HG02571 (cell line): Measurements from ENCODE around the gene ABCF2.

Source experiments
- ATAC-seq: cut with Tn5 transposase; IDR thresholded peaks from one replicate; pipeline ENCODE4 v1.9.1; 2021; ENCODE audit warnings: mild to moderate bottlenecking, moderate library complexity; ENCODE audit not compliant: unreplicated experiment

The ABCF2 gene

DNA sequence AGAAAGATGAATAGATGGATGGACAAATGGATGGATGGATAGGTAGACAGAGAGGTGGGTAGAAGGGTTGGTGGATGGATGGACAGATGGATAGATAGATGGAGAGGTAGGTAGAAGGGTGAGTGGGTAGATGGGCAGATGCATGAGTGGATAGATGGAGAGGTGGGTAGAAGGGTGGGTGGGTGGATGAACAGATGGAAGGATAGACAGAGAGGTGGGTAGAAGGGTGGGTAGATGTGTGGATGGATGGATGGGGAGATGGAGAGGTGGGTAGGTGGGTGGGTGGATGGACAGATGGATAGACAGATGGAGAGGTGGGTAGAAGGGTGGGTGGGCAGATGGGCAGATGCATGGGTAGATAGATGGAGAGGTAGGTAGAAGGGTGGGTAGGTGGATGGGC, 29.1 kb downstream of the ABCF2 start:
- ATAC-seq, result no peak

DNA sequence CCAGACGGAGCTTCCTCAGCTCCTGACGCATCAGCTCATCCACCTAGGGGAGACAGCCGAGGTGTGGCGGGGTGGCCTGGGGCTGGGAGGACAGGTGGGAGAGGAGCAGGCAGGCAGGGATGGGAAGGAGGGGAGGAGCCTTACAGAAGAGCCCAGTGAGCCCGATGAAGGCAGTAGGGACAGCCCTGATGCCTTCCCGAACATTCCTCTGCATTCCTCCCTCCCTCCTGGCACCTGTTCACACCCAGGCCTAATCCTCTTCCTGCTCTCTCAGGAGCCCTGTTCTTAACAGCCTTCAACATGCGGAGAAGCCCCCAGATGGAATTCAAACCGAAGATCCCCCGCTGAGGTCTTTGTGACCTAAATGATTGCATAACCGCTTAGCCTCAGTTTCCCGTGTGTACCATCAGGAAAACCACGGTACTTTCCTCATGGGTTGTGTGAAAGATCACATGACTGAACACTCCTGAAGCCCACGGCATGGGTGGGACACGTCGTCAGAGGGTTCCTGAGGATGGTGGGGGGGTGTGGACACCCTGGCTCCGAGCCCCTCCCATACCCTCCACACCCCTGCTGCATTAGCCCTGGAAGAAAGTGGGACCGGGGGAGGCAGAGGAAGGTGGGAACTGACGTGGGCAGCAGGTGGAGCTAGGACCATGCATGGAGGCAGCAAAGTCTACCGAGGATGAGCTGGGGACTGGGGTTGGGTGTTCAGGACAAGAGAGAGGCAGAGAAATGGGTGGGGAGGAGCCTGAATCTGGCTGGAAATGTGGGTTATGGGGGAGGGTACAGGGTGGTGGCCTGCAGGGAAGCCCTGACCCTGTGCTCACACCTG, 31.2 kb downstream of the ABCF2 start:
- no peak for ATAC-seq

DNA sequence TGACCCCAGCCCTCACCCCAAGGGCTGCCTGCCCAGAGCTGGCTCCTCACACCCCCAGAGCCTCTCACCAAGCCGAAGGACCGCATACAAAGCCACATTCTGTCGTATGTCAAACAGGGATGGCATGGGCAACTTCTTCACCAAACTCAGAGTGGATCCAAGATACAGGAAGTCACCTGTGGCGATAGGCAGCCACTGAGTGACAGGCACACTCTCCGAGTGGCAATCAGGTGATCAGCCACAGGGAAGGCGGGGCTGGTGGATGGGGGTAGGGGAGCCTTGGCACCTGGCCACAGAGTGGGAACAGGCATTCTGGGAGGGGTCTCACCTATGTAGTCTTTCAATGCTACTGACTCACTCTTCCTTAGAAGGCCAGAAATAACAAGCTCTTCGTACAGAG, 32.8 kb downstream of the ABCF2 start:
- no peak for ATAC-seq

DNA sequence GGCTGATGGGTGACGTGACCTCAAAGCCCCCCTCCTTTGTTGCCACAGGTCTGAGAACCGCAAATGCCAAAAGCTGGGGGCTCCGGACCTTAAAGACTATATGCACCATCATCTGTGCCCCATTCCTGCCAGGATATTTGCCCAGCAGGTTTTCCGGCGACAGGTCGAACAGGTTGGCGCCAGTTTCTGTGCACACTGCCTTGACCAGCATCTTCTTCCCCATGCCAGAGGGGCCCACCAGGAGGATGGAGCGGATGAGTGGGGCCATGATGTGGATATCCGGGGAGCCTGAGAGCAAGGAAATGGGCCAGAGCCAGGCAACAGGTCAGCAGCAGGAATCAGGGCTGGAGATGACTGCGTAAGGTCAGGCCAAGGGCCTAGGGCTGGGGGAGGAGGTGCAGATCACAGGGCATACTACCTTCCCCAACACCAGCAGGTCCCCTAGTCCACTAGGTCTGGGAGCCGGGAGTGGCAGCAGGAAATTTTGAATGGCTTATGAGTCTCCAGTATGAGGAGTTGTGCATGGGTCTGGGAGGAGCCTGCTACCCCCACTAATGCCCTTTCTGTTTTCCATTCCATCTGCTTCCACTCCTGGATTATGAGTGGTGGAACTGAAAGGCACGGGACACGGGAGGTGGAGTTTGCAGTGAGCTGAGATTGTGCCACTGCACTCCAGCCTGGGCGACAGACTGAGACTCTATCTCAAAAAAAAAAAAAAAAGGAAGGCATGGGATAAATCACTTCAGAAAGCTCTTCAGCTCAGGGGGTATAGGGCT, 33.6 kb downstream of the ABCF2 start:
- ATAC-seq, result no peak

DNA sequence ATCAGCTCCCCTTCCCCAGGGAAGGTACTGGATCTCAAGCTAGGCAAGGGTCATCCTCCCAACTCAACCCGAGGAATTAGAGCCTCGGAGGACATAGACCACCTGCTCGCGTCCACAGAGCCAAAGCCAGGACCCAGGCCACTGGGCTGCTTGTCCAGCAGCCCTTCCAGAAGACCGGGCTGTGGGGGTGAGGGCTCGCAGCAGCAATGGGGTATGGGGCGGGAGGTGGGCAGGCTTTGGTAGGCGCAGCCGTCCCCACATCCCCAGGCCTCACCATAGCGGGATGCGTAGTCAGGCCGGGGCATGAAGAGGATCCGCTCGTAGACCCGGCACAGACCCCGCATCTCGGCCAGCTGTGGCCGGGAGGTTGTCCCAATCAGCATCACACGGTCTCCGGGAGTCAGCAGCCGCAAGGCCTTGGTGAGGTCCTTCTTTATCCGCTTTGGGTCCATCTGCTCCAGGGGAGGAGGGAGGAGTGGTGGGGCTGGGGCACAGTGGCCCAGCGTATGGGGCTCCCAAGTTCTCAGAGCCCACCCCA, 34.9 kb downstream of the ABCF2 start:
- ATAC-seq, result no peak

DNA sequence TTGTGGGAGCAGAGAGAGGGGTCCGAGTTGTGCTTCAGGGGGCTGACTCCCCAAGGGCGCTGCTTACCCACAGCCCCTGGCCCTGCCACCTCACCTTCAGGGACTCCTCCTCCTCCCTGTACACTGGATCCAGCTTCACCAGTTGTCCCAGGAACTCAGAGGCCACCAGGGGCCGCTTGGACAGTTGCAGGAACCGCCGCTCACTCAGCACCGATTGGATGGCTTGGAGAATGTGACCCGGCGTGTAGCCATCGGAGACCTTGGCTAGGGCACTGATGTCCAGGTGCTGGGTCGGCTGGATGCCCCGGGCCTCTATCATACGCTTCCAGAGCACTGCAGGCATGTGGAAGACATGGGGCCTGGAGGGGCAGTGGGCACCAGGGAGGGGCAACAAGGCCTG, 35.5 kb downstream of the ABCF2 start:
- no peak for ATAC-seq

DNA sequence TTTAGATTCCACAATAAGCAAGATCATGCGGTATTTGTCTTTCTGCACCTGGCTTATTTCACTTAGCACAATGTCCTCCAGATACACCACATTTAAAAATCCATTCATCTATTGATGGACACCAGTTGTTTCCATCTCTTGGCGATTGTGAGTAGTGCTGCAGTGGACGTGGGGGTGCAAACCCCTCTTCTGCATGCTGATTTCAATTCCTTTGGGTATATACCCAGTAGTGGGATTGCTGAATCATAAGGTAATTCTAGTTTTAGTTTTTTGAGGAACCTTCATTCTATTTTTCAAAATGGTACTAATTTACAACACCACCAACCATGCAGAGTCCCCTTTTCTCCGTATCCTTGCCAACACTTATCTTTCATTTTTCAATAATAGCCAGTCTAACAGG, 38.0 kb downstream of the ABCF2 start:
- ATAC-seq, result no peak

DNA sequence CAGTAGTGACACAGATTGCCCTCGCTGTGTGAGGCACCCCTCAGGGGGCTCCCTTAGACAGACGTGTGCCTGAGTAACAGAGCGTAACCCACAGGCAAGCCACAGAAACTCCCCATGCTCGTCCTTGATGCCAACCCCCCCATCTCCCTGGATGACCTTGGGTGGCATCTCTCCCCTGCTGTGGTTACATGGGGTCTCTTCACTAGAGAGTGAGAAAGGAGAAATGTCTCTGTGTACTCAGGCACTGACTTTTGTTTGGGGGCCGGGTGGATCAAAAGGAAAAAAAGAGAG, 38.8 kb downstream of the ABCF2 start:
- ATAC-seq, result no peak

DNA sequence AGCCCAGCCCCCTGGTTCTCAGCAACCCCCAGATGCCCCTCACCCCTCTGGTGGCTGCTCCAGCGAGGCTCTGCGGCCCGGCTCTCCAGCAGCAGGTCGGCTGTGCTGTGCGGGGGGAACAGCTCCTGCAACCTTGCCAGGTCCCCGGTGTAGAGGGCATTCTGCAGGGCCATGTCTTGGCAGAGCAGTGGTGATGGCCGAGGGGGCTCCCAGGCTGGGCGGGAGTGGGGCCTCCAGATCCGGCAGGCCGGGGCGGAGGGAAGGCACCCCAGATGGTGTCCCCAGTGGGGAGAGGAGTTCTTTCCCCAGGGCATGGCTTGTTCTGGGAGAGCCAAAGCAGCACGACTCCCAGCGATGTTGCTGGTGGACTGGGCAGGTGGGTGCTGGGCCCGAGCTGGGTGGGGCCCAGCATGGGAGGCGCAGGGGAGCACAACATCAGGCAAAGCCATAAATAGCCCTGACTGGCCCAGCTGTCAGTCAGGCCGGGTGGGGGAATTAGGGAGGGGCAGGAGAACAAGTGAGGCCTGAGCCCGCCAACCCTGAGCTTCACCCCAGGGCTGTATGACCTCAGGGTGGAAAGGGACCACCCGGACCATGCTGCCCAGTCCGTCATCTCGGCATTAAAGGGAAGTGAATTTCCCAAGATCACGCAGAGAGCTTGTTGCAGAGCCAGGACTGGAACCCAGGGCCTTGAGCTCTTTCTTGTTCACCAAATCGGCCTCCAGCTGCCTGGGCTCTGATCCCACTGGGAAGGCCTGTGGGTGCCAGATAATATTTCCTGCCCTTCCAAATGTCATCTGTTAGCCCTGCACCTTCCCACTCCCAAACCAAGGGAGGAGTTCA, 39.4 kb downstream of the ABCF2 start:
- no peak for ATAC-seq

DNA sequence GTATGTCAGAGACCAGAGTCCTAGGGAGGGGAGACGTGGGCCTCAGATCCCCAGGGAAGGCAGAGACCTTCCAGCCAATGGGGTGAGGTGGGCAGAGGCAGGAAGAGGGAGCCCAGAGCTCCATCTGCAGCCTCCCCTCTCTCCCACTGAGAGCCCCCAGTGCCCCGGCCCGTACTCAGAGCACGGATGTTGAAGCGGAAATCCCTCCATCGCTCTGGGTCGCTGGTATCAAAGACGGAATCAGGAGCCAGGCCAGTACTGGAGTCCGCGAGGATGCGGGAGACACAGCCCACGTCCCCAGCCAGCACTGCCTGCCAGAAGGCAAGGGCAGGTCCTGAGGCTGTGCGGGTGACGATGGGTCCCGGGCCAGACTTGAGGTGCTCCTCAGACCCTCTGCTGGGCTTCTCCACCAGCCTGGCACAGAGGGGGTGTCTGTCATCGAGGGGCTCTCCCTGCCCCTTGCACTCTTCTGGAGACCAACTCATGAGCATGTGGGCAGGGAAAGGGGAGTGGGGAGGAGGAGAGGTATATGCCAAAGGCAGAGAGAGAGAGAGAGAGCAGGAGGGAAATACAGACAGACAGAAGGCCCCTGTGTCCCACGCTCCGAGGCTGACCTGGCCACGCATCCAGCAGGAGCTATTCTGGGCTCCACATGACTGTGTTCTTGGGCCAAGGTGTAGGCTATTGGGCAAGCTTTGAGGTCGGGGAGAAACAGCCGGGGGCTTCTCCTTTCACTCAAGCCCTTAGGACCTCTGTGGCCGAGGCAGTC, 40.2 kb downstream of the ABCF2 start, which contains the start of gene ASB10:
Gene ASB10 (minus strand): TSS at position 611 of the 769 bp plus-strand sequence. CDS start 120 bp downstream, at position 491.
- ATAC-seq, result no peak

DNA sequence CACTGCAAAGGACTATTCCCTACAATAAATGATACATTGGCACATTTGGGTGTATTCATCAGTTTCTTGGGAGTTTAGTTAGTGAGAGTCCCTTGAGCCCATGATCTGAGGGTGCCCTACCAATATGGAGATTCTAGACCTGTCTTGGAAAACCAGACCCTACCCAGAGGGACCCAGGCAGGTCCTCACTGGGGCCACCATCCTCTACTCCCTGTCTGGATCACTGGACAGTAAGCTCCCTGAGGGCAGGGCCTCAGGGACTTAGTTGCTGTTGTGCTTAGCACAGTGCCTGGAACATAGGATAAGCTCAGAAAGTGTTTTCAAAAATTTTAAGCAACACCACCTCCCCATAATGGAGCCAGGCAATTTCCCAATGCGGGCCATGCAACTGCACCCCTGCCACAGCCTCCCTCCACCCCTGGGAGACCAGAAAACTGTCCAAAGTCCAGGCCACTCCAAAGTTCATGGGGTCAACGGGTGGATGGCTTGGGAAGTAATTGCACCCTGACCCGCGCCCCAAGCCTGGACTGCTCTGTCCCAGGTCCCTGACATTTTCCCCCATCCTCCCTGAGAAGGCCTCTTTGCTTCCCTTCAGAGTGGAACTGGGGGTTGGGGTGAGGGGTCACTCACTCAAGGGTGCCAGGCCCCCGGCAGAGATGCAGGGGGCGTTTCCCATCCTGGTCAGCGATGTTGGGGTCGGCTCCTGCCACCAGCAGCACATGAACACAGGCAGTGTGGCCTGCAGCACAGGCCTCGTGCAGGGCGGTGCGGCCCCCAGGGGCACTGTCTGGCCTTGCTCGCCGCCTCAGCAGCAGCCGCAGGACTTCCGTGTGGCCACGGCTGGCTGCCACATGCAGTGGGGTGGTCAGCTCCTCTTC, 41.0 kb downstream of the ABCF2 start:
- ATAC-seq, result no peak

DNA sequence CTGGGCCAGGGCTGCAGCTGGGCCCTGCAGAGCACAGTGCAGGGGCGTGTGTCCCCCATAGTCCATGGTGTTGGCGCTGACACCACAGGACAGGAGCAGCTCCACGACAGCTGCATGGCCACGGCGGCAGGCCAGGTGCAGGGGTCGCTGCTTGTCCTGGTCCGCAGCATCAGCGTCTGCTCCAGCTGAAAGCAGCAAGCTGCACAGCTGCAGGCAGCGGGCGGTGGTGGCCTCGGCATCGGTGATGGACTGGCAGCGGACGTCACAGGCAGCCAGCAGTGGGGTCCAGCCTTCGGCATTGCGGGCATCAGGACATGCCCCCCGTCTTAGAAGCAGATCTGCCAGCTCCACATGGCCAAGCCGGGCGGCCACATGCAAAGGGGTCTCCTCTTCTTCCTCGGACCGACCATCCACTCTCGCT, 46.0 kb downstream of the ABCF2 start:
- ATAC-seq, result no peak

DNA sequence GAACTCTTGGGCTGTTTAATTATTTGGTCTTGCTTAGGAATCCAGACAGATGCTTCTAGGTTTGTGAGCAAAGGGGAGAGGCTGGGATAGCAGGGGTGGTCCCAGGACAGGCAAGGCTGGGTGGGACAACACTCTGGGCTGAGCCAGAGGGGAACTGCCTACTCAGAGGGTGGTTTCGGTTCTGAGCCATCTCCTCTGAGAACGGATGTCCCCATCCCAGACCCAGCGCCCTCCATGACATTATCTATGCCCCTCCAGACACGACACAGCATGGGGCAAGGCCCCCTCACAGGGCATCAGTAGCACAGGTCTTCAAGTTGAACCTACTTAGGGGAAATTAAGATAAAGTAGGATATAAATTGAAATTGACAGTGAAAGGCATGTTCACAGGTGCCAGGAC, 47.1 kb downstream of the ABCF2 start:
- ATAC-seq, result no peak

DNA sequence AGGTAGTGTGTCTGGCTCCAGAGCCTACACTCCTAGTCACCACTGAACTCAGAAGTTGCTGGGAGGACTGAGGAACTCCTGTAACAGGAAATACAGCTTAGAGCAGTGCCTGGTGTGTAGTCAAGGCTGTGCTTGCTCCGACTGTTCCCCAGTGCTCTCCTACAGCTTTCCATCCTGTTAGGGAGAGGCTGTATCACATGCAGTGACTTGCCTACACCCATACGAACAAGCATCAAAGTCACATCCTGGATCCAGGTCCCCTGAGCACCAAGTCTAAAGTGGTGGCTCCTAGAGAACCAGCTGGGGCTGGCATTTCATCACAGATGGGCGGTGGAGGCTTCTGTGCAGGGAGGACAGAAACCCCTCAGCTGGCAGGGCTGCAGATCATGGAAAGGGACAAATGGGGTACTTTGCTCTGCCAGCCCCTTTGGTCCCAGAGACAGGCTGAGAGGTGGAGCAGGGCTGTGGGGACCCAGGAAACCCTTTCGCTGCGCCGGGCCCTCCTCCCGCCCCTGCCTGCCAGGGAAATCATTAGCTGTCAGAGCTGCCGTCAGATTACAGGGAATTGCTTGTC, 47.6 kb downstream of the ABCF2 start:
- no peak for ATAC-seq

DNA sequence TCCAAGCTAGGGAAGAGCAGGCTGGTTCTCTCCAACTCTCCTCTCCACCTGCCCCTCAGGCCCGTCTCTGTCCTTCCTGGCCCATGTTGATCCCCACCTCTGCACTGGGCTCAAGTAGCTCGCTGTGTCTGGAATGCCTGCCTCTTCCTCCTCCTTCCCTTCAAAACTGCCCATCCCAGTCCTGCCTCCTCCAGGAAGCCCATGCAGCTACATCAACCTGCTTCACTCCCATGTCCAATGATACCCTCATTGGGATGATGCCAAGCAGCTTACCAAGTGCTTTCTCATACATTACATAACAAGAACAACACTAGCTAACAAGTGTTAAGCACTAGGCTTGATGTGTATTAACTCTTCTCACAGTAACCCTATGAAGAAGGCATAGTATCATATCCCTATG, 48.2 kb downstream of the ABCF2 start:
- ATAC-seq, result no peak

DNA sequence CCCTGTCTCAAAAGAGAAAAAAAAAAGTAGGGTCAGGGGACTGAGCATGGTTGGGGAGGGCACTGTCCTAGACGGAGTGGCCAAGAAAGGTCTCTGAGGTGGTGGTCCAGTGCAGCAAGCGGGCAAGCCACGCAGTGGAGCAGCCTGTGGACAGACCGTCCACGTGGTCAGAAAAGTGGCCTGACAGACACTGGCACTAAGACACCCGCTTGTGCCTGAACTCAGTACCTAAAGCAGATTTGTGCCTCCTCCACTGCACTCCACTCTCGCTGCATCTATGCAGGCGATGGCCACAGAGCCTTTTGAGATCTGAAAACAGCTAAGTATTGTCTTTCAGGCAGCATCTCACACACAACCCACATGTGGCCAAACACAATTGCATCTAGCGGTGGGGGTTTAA, 48.8 kb downstream of the ABCF2 start:
- ATAC-seq, result no peak

DNA sequence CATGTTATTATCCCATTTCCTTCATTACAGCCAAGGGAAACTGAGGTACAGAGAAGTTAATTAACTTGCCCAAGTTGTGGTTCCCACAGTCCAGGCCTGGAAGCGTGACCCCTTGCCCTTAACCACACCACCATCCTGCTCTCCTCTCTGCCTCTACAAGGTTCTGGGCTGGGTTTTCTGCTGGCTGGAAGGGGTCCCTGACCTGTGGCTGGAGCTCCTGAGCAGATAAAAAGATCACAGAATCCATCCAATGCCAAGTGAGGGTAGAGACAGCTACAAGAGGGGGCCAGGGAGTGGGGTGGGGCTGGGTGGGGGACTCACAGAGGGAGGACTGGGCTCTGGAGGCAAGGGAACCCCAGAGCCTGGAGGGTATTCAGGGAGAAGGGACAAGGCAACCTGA, 49.7 kb downstream of the ABCF2 start:
- ATAC-seq, result no peak

DNA sequence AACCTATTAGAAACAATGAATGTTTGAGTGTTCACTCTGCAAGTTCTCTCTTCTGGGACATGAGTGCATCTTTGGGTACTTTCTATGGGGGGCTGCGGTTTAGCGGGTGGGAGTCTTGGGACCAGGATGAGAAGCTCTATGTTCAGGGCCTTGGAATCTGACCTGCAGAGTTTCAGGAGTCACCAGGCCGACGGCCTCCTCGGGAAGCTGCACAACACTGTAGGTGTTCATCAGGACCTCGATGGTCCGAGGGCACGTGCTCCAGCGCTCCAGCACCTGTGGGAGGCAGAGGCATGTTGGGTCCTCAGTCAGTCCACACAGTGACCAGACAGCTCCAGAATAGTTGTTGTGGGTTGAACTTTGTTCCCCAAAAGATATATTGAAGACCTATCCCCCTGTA, 50.6 kb downstream of the ABCF2 start:
- ATAC-seq, result no peak

DNA sequence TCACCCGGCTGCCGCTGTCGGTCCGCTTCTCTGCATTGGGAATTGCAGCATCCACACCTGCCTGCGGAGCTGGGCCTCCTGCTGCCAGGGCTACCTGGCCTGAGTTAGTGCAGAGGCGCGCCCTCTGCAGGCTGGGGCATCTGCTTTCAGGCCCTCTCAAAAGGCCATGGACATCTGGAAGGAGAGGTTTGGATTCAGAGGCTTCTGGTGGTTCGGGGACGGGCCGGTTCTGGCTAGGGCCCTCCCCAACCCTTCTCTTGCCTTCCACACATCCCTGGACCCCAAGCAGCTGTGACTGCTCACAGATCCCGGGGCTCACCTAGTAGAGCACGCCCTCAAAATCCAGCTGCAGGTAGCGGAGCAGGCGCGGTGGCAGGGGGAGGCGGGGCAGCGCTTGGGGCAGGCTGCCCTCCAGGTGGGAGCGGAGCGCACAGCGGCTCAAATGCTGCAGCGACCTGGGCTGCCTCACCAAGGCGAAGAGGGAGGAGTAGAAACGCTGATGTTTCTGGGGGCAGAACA, 51.2 kb downstream of the ABCF2 start:
- ATAC-seq, result no peak
